GM19099 (cell line): ENCODE data around the gene NTSR2.

Experiments used
- POLR2A ChIP-seq: IDR thresholded peaks from 3 replicates; pipeline ENCODE4 v1.6.1; 2011; ENCODE audit warnings: low read depth; ENCODE audit not compliant: insufficient read length; ENCODE audit errors: extremely low read depth

Gene NTSR2

DNA sequence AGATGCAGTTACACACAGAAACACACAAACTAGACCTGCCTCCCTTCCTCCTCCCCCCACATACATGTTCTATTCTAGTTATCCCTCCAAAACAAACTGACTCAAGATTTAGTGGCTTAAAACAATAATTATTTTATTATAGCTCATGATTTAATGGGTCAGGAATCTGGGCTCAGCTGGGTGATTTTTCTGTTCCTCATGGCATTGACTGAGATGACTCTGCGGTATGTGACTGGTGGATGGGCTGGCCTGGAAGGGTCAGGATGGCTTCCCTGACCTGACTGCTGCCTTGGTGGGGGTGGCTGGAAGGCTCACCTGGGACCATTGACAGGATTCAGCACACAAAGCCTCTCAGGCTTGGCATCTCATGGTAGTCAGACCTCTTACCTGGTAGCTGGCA, 33.7 kb upstream of the NTSR2 start:
- no peak for TF ChIP-seq POLR2A

DNA sequence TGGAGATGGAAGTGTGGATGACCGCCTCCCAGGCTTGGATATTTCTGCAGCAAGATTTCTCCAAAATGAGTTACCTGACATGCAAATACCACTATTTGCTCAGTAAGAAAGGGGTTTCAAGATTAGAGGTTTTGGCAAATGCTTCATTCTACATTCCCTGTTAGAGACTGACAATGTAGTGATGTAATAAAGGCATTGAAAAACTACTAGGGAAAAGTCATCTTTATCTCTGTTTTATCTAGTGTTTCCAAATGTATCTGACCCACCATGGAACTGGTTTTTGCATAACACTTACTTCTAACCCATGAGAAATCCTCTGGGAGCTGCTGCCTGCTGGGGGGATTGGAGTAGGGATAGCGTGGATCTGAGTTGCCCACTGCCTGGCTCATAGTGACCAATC, 33.0 kb upstream of the NTSR2 start:
- no peak for TF ChIP-seq POLR2A

DNA sequence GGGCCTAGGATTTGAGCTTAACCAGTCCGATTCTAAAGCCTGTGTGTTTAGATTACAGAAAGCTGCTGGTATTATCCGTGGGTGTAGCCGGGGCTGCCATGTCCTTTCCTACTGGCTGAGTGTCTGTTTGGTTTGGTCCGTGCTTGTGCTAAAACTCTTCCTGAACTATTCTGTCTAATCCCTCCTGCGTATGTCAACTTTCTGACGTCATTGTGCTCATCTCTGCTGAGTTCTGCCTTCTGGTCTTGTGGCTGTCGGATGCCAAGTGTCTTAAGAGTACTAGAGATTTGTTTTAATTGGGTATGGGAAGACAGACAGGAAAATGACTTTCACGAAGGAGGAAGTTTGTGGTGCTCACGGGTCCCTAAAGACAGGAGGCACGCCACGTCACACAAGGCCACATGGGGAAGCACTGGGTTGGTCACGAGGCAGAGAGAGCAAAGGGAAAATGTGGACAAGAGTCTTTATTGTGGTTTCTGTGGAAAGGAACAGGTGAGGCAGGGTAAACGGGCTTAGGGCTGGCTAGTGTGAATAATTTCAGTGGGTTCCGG, 31.8 kb upstream of the NTSR2 start:
- no peak for TF ChIP-seq POLR2A

DNA sequence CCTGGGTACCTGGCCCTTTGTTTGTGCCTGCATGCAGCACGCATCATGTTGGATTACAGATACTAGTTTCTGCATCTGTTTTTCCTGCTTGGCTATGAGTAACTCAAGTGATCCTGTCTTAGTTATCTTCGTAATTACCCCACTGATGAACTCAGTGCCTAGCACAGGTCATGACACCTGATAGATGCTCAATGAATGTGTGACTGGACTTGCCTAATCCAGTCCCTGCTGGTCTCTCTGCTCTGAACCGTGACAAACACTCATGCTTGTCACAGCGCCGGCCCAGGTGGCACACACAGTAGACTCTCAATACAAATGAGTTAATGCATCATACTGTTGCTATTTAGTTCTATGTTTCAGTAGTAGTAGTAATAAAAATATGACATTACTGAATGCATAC, 31.2 kb upstream of the NTSR2 start:
- no peak for TF ChIP-seq POLR2A

DNA sequence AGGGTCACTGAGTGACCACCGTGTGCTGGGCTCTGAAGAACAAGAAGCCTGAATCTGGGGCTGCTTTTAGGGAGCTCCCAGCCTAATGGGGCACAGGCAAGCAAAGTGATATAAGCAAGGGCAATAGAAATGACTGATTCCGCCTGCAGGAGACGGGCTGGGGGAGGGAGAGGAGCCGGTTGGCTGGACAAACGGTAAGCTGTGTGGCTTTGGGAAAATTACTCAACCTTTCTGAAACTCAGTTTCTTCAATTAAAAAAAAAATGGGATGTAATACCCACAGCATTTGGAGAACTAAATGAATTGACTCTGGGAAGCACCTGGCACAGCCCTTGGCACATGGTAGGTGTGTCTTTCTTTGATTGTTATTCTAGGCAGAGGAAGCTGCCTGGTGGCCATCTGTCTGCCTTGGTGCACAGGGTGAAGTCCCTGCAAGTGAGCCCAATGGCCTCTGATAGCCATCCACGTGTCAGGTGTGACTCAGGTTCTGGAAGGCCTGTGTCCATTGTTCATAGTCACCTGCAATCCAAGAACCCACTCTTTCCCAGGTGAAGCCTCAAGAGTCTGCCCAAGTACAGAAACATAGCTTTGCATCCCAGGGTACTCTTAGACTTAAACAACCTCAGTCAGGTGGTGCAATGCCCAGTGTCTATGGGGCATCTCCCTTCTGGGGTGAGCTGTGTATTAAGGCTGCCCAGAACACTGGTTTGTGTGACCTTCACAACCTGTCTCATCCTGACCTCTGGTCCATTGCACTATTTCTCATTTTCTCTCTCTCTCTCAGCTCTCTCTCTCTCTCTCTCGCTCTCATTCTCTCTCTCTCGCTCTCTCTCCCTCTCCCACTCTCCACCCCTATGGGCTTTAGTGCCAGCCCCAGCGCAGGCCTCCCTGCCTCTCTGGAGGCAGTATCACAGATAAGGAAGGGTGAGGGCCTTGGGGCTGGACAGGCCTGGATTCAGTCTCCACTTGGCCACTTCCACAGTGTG, 30.0 kb upstream of the NTSR2 start:
- TF ChIP-seq POLR2A = no peak

DNA sequence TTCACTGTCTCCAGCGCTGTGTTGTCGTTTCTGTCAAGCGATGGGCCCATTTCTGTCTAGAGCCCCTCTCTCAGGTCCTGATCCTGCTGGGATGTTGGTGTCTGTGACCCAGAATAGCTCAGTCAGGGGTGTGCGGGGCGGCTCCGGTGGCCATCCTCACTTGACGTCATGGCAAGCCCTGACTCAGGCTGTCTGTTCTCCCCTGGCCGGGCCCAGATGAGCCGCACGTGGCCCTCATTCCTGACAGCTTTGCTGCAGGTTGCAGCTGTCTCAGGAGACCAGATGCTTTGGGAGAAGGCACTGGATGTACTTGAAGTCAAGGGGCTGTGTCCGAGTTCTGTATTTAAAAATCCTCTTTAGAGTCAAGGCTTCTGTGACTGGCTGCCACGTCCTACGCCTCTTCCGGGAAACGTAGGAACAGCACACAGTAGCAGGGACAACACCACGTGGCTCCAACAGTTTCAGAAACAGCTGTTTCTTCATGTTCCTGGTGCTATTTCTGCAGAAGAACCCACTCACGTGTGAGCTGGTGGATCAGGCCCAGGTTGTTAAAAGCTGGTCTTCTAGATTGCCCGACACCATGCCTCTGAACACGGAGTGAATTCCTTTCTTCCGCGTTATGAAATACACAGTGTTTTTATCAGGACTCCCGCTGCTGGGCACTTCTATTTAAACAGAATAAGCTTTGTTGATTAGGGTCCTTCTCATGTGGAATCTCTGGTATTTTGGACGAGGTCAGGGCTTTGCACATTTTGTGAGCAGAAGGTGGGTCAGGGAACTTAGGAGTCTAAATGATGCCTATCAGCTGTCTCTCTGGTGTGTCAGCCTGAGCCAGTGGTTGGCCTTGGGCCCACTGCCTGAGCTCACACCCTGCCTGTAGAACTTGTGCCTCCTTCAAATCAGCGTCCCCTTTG, 28.3 kb upstream of the NTSR2 start:
- TF ChIP-seq POLR2A = no peak

DNA sequence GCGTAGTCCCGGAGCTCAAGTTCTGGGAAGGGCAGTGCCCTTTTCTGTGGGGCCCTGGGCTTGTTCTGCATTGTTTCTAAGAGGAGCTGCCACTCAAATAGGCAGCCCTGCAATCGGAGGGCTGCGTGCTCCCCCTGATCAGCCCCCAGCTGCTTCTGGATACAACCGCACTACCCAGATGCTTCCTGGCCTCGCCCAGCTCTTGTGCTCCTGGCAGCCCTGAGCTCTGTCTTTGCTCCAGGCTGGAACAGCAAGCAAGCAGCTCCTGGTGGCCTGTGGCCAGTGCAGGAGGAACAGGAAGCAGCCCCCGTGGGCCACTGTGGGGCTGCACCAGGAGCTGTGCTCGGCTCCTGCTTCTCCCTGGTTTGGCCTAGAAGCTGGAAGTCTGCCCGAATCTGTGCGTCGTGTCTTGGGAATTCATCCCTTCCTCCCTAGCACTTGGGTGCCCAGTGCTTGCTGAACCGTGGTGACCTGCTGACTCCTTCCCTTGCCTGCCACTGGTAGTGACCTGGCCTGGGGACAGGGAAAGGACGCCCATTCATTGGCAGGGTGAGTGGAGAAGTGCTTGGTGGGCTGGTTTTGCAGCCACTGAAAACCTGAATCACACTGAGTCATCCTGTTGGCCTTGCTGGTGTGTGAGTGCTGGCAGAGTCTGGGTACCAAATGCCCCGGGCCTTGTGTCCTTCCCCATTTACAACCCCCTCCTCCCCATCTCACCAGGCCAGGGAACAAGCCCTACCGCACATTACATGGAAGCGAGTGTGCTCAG, 27.3 kb upstream of the NTSR2 start:
- TF ChIP-seq POLR2A = no peak

DNA sequence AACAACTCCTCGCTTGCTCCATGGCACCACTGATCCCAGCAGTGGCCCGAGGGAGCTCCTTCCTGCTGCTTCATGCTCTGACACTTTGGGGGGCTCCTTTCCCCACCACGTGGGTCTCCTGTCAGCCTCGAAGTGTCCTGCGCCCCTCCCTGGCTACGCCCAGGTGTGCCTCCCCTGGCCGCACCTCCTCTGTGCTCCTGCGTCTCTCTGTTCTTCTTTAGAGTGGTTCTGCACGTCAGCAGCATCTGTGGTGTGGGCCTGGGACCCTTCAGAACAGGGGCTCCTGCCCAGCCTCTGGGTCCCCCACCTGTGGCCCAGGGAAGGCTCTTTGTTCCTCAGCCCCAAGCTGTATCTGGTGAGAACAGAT, 26.7 kb upstream of the NTSR2 start:
- no peak for TF ChIP-seq POLR2A

DNA sequence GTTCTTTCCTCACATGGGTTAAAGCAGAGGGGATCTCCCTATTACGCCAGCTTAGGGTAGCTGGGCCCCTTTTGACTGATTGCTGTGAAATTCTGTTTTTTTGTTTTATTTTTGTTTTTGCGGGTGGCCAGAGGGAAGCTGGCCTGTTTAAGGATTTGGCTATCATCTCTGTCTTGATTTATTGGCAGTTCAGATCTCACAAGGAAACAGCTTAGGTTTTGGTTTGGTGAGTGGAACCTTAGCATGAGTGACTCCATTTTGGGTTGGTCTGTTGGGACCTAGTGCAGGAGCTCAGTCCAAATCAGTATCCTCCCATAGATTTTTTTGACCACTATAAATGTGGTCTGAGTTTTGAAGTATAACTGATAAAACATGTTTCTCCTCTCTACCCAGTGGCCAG, 25.6 kb upstream of the NTSR2 start:
- no peak for TF ChIP-seq POLR2A

DNA sequence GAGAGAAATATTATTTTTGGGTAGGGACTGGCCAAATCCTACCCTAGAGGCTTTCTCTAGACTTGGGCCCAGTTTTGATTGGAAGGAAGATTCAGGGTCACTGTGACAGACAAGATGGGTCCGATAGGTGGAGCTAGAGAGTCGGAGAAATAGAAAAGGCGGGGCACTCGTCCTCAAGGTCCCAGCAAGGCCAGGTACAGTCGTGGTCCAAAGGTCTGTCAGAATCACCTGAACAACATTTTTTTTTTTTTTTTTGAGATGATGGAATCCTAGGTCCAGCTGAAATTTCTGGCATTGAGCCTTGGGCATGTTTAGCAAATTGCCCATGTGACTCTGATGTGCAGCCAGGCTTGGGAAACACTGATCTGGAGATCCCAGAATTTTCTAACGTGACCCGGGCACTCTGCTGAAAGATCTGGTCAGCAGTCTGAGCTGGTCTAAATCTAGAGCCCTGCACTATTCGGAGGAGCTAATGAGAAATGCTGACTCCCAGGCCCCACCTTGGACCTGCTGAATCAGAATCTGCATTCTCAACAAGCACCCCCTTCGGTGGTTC, 23.0 kb upstream of the NTSR2 start:
- TF ChIP-seq POLR2A = no peak

DNA sequence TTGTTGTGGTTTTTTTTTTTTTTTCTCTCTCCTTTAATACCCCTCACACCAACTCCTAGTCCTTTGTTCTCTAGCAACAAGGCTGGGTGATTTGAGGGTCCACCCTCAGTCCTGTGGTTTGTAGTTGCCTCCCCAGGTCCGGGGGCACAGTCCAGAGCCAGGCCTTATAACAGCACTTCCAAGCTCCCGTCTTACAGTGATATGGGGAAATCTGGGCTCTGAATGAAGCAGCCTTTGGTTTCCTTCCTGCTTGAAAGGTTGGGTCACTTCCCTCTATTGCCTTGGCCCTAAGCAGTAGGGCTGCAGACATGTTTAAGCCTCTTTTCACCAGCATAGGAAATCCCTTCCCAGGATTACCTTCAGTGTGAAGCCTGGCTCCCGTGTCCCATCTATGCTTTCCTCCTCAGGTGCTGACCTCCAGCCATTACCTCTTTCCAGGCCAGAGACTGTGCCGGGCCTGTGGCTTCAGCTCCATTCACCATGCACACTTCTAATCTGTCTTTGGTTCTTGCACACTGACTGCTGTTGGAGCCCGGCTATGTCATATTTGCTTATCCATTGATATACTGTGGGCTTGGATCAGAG, 21.2 kb upstream of the NTSR2 start:
- TF ChIP-seq POLR2A = no peak

DNA sequence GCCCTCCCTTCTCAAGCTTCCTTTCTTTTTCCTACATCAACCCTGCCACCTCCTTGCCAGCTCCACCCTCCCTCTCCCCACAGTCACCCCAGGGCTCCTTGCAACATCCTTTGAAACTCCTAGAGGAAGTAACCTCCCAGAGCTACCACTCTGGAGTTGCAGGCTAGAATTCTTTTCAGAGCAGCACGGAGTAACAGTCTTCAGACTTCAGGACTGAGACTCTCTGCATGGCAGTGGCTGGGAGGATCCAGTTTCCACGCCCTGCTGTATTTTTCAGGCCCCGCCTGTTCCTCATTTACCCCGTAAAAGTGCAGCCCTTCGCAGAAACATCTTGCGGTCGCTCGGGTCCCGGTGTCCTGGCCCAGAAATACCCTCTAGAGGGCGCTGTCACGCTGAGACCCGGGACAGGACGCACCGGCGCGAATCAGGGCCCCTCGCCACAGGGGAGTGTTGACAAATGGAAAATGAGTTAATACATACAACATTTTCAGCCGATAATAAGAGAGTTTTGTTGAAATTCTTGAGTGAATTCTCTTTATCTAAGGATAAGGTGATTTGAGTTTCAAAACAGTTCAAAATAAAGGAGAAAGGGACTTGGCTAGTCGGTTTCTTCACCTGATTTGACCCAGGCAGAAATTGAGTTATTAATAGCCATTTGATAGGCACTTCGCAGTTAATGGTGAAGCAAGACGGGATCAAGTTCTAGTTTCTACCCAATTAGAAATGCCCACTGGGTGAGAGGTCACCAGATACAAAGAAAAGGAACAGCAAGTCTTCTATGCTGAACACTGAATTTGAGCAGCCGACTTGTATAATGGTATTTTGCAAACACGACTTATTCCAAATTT, 18.5 kb upstream of the NTSR2 start:
- no peak for TF ChIP-seq POLR2A

DNA sequence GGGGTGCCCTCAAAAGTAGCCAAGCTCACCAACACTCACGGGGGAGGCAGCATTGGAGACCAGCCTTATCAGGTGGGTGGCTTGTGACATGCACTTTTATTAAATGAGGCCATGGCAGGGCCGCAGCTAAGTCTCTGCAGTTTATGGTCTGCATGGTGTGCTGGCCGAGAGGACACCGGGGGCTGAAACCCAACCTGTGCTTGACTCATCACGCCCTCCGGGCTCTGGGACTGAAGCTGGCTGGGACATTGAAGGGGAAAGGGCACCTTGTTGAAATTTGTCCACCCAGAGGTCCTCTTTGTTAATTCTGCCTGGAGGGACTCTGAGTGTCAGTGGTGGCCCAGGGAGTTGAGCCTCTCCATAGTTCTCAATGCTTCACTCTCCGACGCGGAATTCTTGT, 17.7 kb upstream of the NTSR2 start:
- TF ChIP-seq POLR2A = no peak
